Gastroesophageal sphincter (tissue), 4 donors: ENCODE results near the gene BABAM2. TPM values are rescaled to one million over a fixed set of nuclear protein-coding genes. Genes with fewer than 3 reads are reported as not detected.
"Not testable (repeated sequence)": the region's sequence is repeated elsewhere in the genome, so short reads cannot be mapped to it uniquely, and the experiment has no call there.

Source experiments
- ATAC-seq: fragments of 150-250 bp; one replicate; pipeline ENCODE4 v1.9.1; 2016; ENCODE audit warnings: mild to moderate bottlenecking, moderate library complexity
- H3K27ac ChIP-seq, 4 donors: fragments of 200-600 bp; sonication (generic) in 3 of 4; 1 replicate in 3 of 4; 2 replicates in 1 of 4; pipeline ENCODE4 v1.5.1; 2016 to 2019
- H3K27me3 ChIP-seq: fragments of 200-600 bp; sonication (generic); one replicate; pipeline ENCODE4 v1.5.1; 2019
- H3K36me3 ChIP-seq, 2 donors: fragments of 200-600 bp; sonication (generic); one replicate each; pipeline ENCODE4 v1.5.1; 2019; ENCODE audit warnings: control low read depth in 1 of 2
- H3K4me1 ChIP-seq, 3 donors: fragments of 200-600 bp; sonication (generic); 1 replicate in 2 of 3; 2 replicates in 1 of 3; pipeline ENCODE4 v1.5.1; 2016 to 2019; ENCODE audit warnings: control low read depth in 2 of 3
- H3K4me3 ChIP-seq, 2 donors: fragments of 200-600 bp; sonication (generic); one replicate each; pipeline ENCODE4 v1.5.1; 2019; ENCODE audit warnings: mild to moderate bottlenecking in 1 of 2, moderate library complexity in 1 of 2
- H3K9me3 ChIP-seq, 3 donors: fragments of 200-600 bp; sonication (generic); one replicate each; pipeline ENCODE4 v1.5.1; 2017 to 2019; ENCODE audit warnings: control low read depth in 2 of 3
- EP300 ChIP-seq: sonication (generic); formaldehyde crosslinking; IDR thresholded peaks from one replicate; pipeline ENCODE4 v1.6.1; 2017; ENCODE audit warnings: antibody characterized with exemption, mild to moderate bottlenecking
- POLR2A ChIP-seq, 2 donors: fragments of 450-650 bp; IDR thresholded peaks; one replicate each; pipeline ENCODE4 v1.6.1; 2017; ENCODE audit warnings: antibody characterized with exemption in 2 of 2, mild to moderate bottlenecking in 2 of 2, moderate library complexity in 1 of 2
- POLR2AphosphoS5 ChIP-seq: sonication (generic); formaldehyde crosslinking; IDR thresholded peaks from one replicate; pipeline ENCODE4 v1.6.1; 2017; ENCODE audit warnings: antibody characterized with exemption
- WGBS, 2 donors: methylation state at CpG; one replicate each; pipeline ENCODE4 v1.1.5; 2018; ENCODE audit warnings: low coverage in 1 of 2; 5-methylcytosine and 5-hydroxymethylcytosine counted together
- total RNA-seq, 4 donors: library from RNA; depleted of rRNA; stranded (reverse); fragments of >200 nt; gene quantifications; one replicate each; pipeline ENCODE4 v1.1.0, GENCODE V29; 2016
- TF ChIP-seq, protein P1 (sequence below), 4 experiments: fragments of 200-600 bp in 2 of 4; fragments of 450-650 bp in 2 of 4; sonication (generic) in 1 of 4; IDR thresholded peaks; one replicate each; pipeline ENCODE4 v1.5.1; 2017 to 2019; ENCODE audit warnings: antibody characterized with exemption in 4 of 4, mild to moderate bottlenecking in 2 of 4, moderate library complexity in 2 of 4

Gene BABAM2
- total RNA-seq, 4 donors from 2014 or later, result 28.5 to 43.6 (median 37.4) TPM

DNA sequence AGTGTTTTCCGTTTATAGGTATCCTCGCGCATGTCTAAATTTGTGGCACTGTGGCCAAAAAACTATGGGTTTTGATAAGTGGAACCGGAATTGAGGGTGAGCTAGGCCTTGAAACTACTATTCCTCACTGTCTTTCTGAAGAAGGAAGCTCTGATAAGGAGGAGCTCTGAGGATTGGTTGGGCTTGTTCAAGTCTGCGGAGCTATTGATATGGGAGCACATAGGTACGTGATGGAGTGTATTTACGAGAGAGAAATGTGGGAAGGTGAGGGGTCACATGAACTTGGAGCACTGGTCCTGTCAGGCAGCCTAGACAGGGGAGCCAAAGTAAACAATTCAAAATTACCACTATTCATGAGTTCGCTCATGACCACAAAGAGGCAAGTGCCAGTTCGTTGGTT lies 131.4 kb downstream of the BABAM2 start:
- Histone ChIP-seq H3K9me3 (no peaks in the 10 kb centered on the region), H3K27me3 (no peaks in the 10 kb centered on the region), H3K27ac (no peak overlapping the region), H3K4me3 (no peak overlapping the region), H3K4me1 (no peaks in the 10 kb centered on the region), H3K36me3 (peaks cover 0 to 11% of the 10 kb centered on the region in 2 donors)
- 73 to 86% methylated on average over 6 to 7 of the region's 9 CpGs for WGBS, 2 donors
- TF ChIP-seq POLR2AphosphoS5 (no peak), POLR2A (IDR thresholded peaks at IDR 0.05) (no peak), EP300 (no peak)
- TF ChIP-seq, protein P1, sequence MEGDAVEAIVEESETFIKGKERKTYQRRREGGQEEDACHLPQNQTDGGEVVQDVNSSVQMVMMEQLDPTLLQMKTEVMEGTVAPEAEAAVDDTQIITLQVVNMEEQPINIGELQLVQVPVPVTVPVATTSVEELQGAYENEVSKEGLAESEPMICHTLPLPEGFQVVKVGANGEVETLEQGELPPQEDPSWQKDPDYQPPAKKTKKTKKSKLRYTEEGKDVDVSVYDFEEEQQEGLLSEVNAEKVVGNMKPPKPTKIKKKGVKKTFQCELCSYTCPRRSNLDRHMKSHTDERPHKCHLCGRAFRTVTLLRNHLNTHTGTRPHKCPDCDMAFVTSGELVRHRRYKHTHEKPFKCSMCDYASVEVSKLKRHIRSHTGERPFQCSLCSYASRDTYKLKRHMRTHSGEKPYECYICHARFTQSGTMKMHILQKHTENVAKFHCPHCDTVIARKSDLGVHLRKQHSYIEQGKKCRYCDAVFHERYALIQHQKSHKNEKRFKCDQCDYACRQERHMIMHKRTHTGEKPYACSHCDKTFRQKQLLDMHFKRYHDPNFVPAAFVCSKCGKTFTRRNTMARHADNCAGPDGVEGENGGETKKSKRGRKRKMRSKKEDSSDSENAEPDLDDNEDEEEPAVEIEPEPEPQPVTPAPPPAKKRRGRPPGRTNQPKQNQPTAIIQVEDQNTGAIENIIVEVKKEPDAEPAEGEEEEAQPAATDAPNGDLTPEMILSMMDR (IDR thresholded peaks at IDR 0.05), result no peak
- ATAC-seq, result no peak

DNA sequence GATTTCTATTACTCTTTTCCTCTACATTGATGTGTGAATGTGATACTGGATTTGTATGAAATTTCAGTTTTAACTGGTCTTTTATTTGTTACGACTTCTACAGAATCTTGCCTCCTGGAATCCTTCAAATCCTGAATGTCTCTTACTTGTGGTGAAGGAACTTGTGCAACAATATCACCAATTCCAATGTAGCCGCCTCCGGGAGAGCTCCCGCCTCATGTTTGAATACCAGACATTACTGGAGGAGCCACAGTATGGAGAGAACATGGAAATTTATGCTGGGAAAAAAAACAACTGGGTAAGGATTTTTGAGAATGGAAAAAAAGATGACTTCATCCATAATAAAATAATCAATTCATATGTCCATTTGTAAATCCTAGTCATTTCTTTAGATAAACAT lies 134.6 kb downstream of the BABAM2 start:
- H3K36me3 ChIP-seq, result peaks cover 0 to 11% of the 10 kb centered on the region in 2 donors
- 87 to 100% methylated on average over 2 to 4 of the region's 4 CpGs for WGBS, 2 donors
- H3K27ac ChIP-seq, result no peak overlapping the region
- TF ChIP-seq POLR2AphosphoS5 (no peak), POLR2A (IDR thresholded peaks at IDR 0.05) (no peak), EP300 (no peak)
- TF ChIP-seq, protein P1 (IDR thresholded peaks at IDR 0.05), result no peak
- no peak for ATAC-seq
- no peak overlapping the region for H3K4me3 ChIP-seq
- no peaks in the 10 kb centered on the region for H3K27me3 ChIP-seq
- no peaks in the 10 kb centered on the region for H3K4me1 ChIP-seq
- H3K9me3 ChIP-seq, result no peaks in the 10 kb centered on the region

DNA sequence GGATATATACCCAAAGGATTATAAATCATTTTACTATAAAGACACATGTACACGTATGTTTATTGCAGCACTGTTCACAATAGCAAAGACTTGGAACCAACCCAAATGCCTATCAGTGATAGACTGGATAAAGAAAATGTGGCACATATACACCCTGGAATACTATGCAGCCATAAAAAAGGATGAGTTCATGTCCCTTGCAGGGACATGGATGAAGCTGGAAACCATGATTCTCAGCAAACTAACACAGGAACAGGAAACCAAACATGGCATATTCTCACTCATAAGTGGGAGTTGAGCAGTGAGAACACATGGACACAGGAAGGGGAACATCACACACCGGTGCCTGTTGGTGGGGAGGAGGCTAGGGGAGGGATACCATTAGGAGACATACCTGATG lies 135.7 kb downstream of the BABAM2 start:
- not testable (repeated sequence) for H3K4me3 ChIP-seq, ATAC-seq, H3K9me3 ChIP-seq, H3K27me3 ChIP-seq, H3K27ac ChIP-seq, H3K4me1 ChIP-seq
- peaks cover 0 to 11% of the 10 kb centered on the region in 2 donors for H3K36me3 ChIP-seq
- WGBS, 2 donors, result 97 to 100% methylated on average over 2 of the region's 2 CpGs

DNA sequence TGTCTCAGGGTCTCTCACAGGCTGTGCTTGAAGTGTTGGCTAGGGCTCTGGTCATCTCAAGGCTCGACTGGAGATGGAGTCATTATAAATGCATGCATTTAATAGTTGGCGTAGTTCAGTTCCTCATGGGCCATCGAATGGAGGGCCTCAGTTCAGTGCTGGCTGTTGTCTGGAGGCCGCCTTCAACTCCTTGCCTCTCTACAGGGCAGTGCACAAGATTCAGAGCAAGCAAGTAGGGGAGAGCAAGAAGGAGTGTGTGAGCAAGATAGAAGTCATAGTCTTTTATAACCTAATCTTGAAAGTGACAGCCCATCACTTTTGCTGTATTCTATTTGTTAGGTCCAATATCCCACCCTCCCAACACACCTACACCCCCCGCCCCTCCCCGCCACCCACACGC lies 137.5 kb downstream of the BABAM2 start:
- peaks cover 0 to 11% of the 10 kb centered on the region in 2 donors for H3K36me3 ChIP-seq
- no peak overlapping the region for H3K4me3 ChIP-seq
- H3K9me3 ChIP-seq, result no peaks in the 10 kb centered on the region
- 83 to 100% methylated on average over 1 to 6 of the region's 7 CpGs for WGBS, 2 donors
- H3K27ac ChIP-seq, result no peak overlapping the region
- TF ChIP-seq, protein P1 (IDR thresholded peaks at IDR 0.05), result no peak
- TF ChIP-seq POLR2AphosphoS5 (no peak), EP300 (no peak)
- ATAC-seq, result no peak
- no peaks in the 10 kb centered on the region for H3K27me3 ChIP-seq
- peaks cover 0 to 5% (median 0%) of the 10 kb centered on the region in 3 donors for H3K4me1 ChIP-seq

DNA sequence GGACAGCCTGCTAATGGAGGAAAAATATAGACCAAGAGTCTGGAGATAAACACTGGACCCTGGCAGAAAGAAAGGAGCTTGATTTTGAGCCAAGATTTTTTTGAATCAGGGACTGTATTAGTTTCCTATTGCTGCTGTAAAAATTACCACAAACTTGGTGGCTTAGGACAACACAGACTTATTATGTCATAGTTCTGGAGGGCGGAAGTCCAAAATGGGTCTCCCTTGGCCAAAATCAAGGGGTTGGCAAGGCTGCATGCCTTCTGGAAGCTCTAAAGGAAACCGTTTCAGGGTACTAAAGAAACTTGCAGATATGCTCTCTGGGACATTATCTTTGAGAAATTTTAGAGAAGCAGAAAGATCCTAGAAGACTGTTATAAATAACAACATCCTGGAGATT lies 140.1 kb downstream of the BABAM2 start:
- WGBS, 2 donors, result 38 to 54% methylated on average over 1 to 2 of the region's 2 CpGs
- Histone ChIP-seq H3K36me3 (peaks cover 0 to 9% of the 10 kb centered on the region in 2 donors), H3K27me3 (no peaks in the 10 kb centered on the region), H3K9me3 (no peaks in the 10 kb centered on the region), H3K4me1 (peaks cover 0 to 5% (median 0%) of the 10 kb centered on the region in 3 donors), H3K27ac (no peak overlapping the region), H3K4me3 (no peak overlapping the region)
- no peak for ATAC-seq
- no peak for TF ChIP-seq EP300
- TF ChIP-seq, protein P1 (IDR thresholded peaks at IDR 0.05), result no peak
